ENCODE data around the gene ADGRE1. TPM values are rescaled to one million over a fixed set of nuclear protein-coding genes. Genes with fewer than 3 reads are reported as not detected.

Gene ADGRE1
- total RNA-seq, 4 donors from 2014 or later, result 0.17 to 0.33 TPM; not detected in 2

GRCh38 chr19:6891761-6892385 lies 4.5 kb downstream of the ADGRE1 start:
- peaks cover 0 to 32% (median 0%) of the 10 kb centered on the region in 4 donors for H3K27me3 ChIP-seq
- no peaks in the 10 kb centered on the region for H3K36me3 ChIP-seq
- H3K27ac ChIP-seq (replicated peaks in 1 of 4), result no peak overlapping the region
- WGBS, result 69% methylated on average over 8 of the region's 8 CpGs
- no peak for TF ChIP-seq POLR2A (IDR thresholded peaks at IDR 0.05; ENCODE audit: low read depth)
- TF ChIP-seq EP300 (IDR thresholded peaks at IDR 0.05), result no peak
- TF ChIP-seq CTCF (IDR thresholded peaks at IDR 0.05), result no peak
- TF ChIP-seq POLR2AphosphoS5 (IDR thresholded peaks at IDR 0.05), result no peak
- no peak overlapping the region for H3K4me3 ChIP-seq
- H3K9me3 ChIP-seq, result peaks cover 0 to 36% (median 22%) of the 10 kb centered on the region in 4 donors
- intact Hi-C loops (cut with DNase I), result no loop called here
- no peaks in the 10 kb centered on the region for H3K4me1 ChIP-seq
- DNase-seq (ENCODE audit: extremely low spot score), result no peak

- no peaks in the 10 kb centered on the region for H3K4me1 ChIP-seq
- no peak for DNase-seq (ENCODE audit: extremely low spot score)
- TF ChIP-seq POLR2AphosphoS5 (IDR thresholded peaks at IDR 0.05), result no peak
- TF ChIP-seq EP300 (IDR thresholded peaks at IDR 0.05), result no peak
- no peak for TF ChIP-seq CTCF (IDR thresholded peaks at IDR 0.05)
- no peak for TF ChIP-seq POLR2A (IDR thresholded peaks at IDR 0.05; ENCODE audit: low read depth)
- WGBS, result 94% methylated on average over 1 of the region's 1 CpG
- no peaks in the 10 kb centered on the region for H3K36me3 ChIP-seq
- H3K27me3 ChIP-seq, result peaks cover 0 to 16% (median 0%) of the 10 kb centered on the region in 4 donors
- intact Hi-C loops (cut with DNase I), result no loop called here
- no peak overlapping the region for H3K4me3 ChIP-seq
- H3K9me3 ChIP-seq, result peaks cover 0 to 38% (median 20%) of the 10 kb centered on the region in 4 donors
- H3K27ac ChIP-seq (replicated peaks in 1 of 4), result no peak overlapping the region
These were observed 6.9 kb downstream of the ADGRE1 start for GRCh38 chr19:6894313-6894712.

GRCh38 chr19:6903446-6903845 lies 16.1 kb downstream of the ADGRE1 start:
- Histone ChIP-seq H3K27me3 (peaks cover 0 to 19% (median 0%) of the 10 kb centered on the region in 4 donors), H3K27ac (replicated peaks in 1 of 4) (no peak overlapping the region), H3K4me1 (no peaks in the 10 kb centered on the region), H3K4me3 (no peak overlapping the region), H3K9me3 (peaks cover 0 to 54% (median 49%) of the 10 kb centered on the region in 4 donors), H3K36me3 (no peaks in the 10 kb centered on the region)
- no peak for DNase-seq (ENCODE audit: extremely low spot score)
- intact Hi-C loops (cut with DNase I), result no loop called here
- no peak for TF ChIP-seq POLR2A (IDR thresholded peaks at IDR 0.05; ENCODE audit: low read depth)
- no peak for TF ChIP-seq CTCF (IDR thresholded peaks at IDR 0.05)
- no peak for TF ChIP-seq EP300 (IDR thresholded peaks at IDR 0.05)
- TF ChIP-seq POLR2AphosphoS5 (IDR thresholded peaks at IDR 0.05), result no peak

GRCh38 chr19:6906559-6907060 lies 19.2 kb downstream of the ADGRE1 start:
- intact Hi-C loops (cut with DNase I), result no loop called here
- H3K27me3 ChIP-seq, result peaks cover 0 to 19% (median 0%) of the 10 kb centered on the region in 4 donors
- H3K27ac ChIP-seq (replicated peaks in 1 of 4), result no peak overlapping the region
- H3K4me3 ChIP-seq, result no peak overlapping the region
- no peaks in the 10 kb centered on the region for H3K4me1 ChIP-seq
- no peak for TF ChIP-seq CTCF (IDR thresholded peaks at IDR 0.05)
- TF ChIP-seq EP300 (IDR thresholded peaks at IDR 0.05), result no peak
- TF ChIP-seq POLR2AphosphoS5 (IDR thresholded peaks at IDR 0.05), result no peak
- TF ChIP-seq POLR2A (IDR thresholded peaks at IDR 0.05; ENCODE audit: low read depth), result no peak
- DNase-seq (ENCODE audit: extremely low spot score), result no peak
- peaks cover 0 to 32% (median 29%) of the 10 kb centered on the region in 4 donors for H3K9me3 ChIP-seq
- H3K36me3 ChIP-seq, result no peaks in the 10 kb centered on the region
- 26% methylated on average over 3 of the region's 3 CpGs for WGBS

Data from esophagus muscularis mucosa (tissue), 4 donors.